ENCODE data around the gene DKK3. TPM values are rescaled to one million over a fixed set of nuclear protein-coding genes. Genes with fewer than 3 reads are reported as not detected.
A peak's percentile ranks its signal among the peaks of the same experiment; 100 is the strongest.

Gene DKK3
- total RNA-seq, 1 donor from 2014 or later = 23.9 TPM

- Histone ChIP-seq H3K79me2 (ENCODE audit: low read depth) (no peaks in the 10 kb centered on the region), H3K4me1 (peaks cover 8% of the 10 kb centered on the region), H3K27me3 (no peaks in the 10 kb centered on the region), H3K27ac (no peak overlapping the region), H2AFZ (replicated peaks) (no peak overlapping the region), H3K4me3 (no peak overlapping the region), H4K20me1 (ENCODE audit: low read depth) (no peaks in the 10 kb centered on the region), H3K9me3 (ENCODE audit: low read depth) (no peaks in the 10 kb centered on the region), H3K9ac (no peak overlapping the region), H3K36me3 (peaks cover 7% of the 10 kb centered on the region), H3F3A (ENCODE audit: low read depth) (peaks cover 7% of the 10 kb centered on the region), H3K4me2 (no peak overlapping the region)
- no peaks in the 10 kb centered on the region for H3K27me3 Mint-ChIP-seq (ENCODE audit: insufficient read depth, low read depth)
- H3K36me3 Mint-ChIP-seq = peaks cover 20% of the 10 kb centered on the region
- TF ChIP-seq EZH2 (IDR thresholded peaks at IDR 0.05) (no peak), EZH2phosphoT487 (IDR thresholded peaks at IDR 0.05) (no peak)
- TF ChIP-seq, protein P1, sequence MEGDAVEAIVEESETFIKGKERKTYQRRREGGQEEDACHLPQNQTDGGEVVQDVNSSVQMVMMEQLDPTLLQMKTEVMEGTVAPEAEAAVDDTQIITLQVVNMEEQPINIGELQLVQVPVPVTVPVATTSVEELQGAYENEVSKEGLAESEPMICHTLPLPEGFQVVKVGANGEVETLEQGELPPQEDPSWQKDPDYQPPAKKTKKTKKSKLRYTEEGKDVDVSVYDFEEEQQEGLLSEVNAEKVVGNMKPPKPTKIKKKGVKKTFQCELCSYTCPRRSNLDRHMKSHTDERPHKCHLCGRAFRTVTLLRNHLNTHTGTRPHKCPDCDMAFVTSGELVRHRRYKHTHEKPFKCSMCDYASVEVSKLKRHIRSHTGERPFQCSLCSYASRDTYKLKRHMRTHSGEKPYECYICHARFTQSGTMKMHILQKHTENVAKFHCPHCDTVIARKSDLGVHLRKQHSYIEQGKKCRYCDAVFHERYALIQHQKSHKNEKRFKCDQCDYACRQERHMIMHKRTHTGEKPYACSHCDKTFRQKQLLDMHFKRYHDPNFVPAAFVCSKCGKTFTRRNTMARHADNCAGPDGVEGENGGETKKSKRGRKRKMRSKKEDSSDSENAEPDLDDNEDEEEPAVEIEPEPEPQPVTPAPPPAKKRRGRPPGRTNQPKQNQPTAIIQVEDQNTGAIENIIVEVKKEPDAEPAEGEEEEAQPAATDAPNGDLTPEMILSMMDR (IDR thresholded peaks at IDR 0.05) = no peak
- no peak overlapping the region for H3K27ac Mint-ChIP-seq
- H3K4me1 Mint-ChIP-seq = peaks cover 12% of the 10 kb centered on the region
- no peak overlapping the region for H3K4me3 Mint-ChIP-seq
- peak; percentile 4 for DNase-seq (ENCODE audit: low spot score)
- H3K9me3 Mint-ChIP-seq = no peaks in the 10 kb centered on the region
Observed at GRCh38 chr11:11916981-11917399, 91.4 kb downstream of the DKK3 start.

DNA sequence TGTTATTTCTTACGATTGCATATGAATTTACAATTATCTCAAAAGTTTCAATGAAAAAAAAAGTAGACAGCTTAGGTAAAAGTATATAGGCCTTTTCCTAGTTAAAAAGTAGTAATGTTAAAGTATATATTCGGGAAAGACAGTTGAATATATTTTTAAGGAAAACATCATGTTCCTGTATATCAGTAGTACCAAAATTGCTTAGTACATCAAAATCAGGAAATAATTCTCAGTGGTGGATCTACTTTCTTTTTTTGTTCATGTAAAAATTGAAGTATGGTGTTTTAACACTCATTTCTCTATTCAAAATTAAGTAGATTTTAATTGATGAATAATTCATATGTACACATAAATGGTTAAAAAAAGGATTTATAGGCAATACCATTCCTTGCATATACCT, 92.8 kb downstream of the DKK3 start:
- H3K4me3 ChIP-seq = no peak overlapping the region
- no peak overlapping the region for H3K9ac ChIP-seq
- H3K9me3 ChIP-seq (ENCODE audit: low read depth) = no peaks in the 10 kb centered on the region
- Mint-ChIP-seq H3K4me3 (no peak overlapping the region), H3K27me3 (ENCODE audit: insufficient read depth, low read depth) (no peaks in the 10 kb centered on the region), H3K36me3 (peaks cover 20% of the 10 kb centered on the region), H3K4me1 (peaks cover 12% of the 10 kb centered on the region), H3K9me3 (no peaks in the 10 kb centered on the region), H3K27ac (no peak overlapping the region)
- H4K20me1 ChIP-seq (ENCODE audit: low read depth) = no peaks in the 10 kb centered on the region
- peaks cover 4% of the 10 kb centered on the region for H3K36me3 ChIP-seq
- no peak overlapping the region for H3K27ac ChIP-seq
- DNase-seq (ENCODE audit: low spot score) = no peak
- H2AFZ ChIP-seq (replicated peaks) = no peak overlapping the region
- TF ChIP-seq EZH2phosphoT487 (IDR thresholded peaks at IDR 0.05) = no peak
- no peak for TF ChIP-seq EZH2 (IDR thresholded peaks at IDR 0.05)
- TF ChIP-seq, protein P1 (IDR thresholded peaks at IDR 0.05) = no peak
- peaks cover 8% of the 10 kb centered on the region for H3K4me1 ChIP-seq
- peaks cover 7% of the 10 kb centered on the region for H3F3A ChIP-seq (ENCODE audit: low read depth)
- no peaks in the 10 kb centered on the region for H3K79me2 ChIP-seq (ENCODE audit: low read depth)
- H3K27me3 ChIP-seq = no peaks in the 10 kb centered on the region
- no peak overlapping the region for H3K4me2 ChIP-seq

DNA sequence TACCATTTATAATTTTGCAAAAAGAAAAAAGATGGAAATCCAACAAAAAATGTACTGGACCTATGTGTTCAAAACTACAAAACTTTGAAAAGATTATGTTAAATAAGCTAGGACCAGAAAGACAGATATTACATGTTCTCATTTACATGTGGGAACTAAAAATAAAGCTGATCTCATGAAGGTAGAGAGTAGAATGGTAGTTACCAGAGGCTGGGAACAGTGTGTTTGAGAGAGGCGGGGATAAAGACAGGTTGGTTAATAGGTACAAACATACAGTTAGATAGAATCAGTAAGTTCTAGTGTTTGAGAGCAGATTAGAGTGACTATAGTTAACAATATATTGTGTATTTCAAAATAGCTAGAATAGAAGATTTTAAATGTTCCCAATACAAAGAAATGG, 95.0 kb downstream of the DKK3 start:
- DNase-seq (ENCODE audit: low spot score) = no peak
- Mint-ChIP-seq H3K27ac (no peak overlapping the region), H3K9me3 (no peaks in the 10 kb centered on the region), H3K27me3 (ENCODE audit: insufficient read depth, low read depth) (no peaks in the 10 kb centered on the region), H3K4me3 (no peak overlapping the region), H3K4me1 (peaks cover 12% of the 10 kb centered on the region), H3K36me3 (peaks cover 17% of the 10 kb centered on the region)
- no peak for TF ChIP-seq EZH2 (IDR thresholded peaks at IDR 0.05)
- no peak for TF ChIP-seq EZH2phosphoT487 (IDR thresholded peaks at IDR 0.05)
- TF ChIP-seq, protein P1 (IDR thresholded peaks at IDR 0.05) = no peak
- no peak overlapping the region for H2AFZ ChIP-seq (replicated peaks)
- no peaks in the 10 kb centered on the region for H4K20me1 ChIP-seq (ENCODE audit: low read depth)
- H3K4me1 ChIP-seq = peaks cover 8% of the 10 kb centered on the region
- no peaks in the 10 kb centered on the region for H3K9me3 ChIP-seq (ENCODE audit: low read depth)
- no peak overlapping the region for H3K9ac ChIP-seq
- no peaks in the 10 kb centered on the region for H3K79me2 ChIP-seq (ENCODE audit: low read depth)
- no peak overlapping the region for H3K27ac ChIP-seq
- no peak overlapping the region for H3K4me2 ChIP-seq
- no peaks in the 10 kb centered on the region for H3K27me3 ChIP-seq
- peaks cover 4% of the 10 kb centered on the region for H3K36me3 ChIP-seq
- H3F3A ChIP-seq (ENCODE audit: low read depth) = peaks cover 7% of the 10 kb centered on the region
- H3K4me3 ChIP-seq = no peak overlapping the region

Other genes with a start within 250 kb of the DKK3 start
- 55.1 and 71.7 TPM in 2 replicates for gene USP47, start 166.7 kb downstream of the DKK3 start, total RNA-seq (ENCODE audit: low replicate concordance)
- gene MICAL2, start 102.0 kb upstream of the DKK3 start, total RNA-seq (ENCODE audit: low replicate concordance) = 0.60 and 0.68 TPM in 2 replicates

Measured in neural progenitor cell (in vitro differentiated cells).